Measurements from ENCODE around the gene KCNH2.

Gene KCNH2

DNA sequence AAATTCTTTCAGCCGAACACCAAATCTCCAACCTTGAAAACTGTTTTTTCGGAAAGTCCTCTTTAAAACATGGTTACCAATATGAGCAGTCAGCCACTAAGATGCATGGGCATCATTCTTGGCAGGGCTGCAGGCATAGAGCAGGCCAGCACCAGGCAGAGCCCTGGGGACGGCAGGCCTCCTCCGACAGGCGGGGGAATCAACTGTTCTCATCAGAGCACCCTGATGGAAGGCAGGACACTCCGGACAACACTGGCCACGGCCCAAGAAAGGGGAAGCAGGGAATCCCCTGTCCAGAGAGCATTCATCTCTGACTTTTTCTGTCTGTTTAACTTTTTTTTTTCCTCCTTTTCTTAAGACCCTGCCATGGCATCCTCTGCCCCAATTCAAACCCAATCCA lies 11.3 kb upstream of the KCNH2 start:
- no peak overlapping the region for H3K27ac ChIP-seq
- TF ChIP-seq, protein P1, sequence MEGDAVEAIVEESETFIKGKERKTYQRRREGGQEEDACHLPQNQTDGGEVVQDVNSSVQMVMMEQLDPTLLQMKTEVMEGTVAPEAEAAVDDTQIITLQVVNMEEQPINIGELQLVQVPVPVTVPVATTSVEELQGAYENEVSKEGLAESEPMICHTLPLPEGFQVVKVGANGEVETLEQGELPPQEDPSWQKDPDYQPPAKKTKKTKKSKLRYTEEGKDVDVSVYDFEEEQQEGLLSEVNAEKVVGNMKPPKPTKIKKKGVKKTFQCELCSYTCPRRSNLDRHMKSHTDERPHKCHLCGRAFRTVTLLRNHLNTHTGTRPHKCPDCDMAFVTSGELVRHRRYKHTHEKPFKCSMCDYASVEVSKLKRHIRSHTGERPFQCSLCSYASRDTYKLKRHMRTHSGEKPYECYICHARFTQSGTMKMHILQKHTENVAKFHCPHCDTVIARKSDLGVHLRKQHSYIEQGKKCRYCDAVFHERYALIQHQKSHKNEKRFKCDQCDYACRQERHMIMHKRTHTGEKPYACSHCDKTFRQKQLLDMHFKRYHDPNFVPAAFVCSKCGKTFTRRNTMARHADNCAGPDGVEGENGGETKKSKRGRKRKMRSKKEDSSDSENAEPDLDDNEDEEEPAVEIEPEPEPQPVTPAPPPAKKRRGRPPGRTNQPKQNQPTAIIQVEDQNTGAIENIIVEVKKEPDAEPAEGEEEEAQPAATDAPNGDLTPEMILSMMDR (IDR thresholded peaks at IDR 0.05): no peak
- no peak for TF ChIP-seq ZFX (IDR thresholded peaks at IDR 0.05; ENCODE audit: borderline replicate concordance)

DNA sequence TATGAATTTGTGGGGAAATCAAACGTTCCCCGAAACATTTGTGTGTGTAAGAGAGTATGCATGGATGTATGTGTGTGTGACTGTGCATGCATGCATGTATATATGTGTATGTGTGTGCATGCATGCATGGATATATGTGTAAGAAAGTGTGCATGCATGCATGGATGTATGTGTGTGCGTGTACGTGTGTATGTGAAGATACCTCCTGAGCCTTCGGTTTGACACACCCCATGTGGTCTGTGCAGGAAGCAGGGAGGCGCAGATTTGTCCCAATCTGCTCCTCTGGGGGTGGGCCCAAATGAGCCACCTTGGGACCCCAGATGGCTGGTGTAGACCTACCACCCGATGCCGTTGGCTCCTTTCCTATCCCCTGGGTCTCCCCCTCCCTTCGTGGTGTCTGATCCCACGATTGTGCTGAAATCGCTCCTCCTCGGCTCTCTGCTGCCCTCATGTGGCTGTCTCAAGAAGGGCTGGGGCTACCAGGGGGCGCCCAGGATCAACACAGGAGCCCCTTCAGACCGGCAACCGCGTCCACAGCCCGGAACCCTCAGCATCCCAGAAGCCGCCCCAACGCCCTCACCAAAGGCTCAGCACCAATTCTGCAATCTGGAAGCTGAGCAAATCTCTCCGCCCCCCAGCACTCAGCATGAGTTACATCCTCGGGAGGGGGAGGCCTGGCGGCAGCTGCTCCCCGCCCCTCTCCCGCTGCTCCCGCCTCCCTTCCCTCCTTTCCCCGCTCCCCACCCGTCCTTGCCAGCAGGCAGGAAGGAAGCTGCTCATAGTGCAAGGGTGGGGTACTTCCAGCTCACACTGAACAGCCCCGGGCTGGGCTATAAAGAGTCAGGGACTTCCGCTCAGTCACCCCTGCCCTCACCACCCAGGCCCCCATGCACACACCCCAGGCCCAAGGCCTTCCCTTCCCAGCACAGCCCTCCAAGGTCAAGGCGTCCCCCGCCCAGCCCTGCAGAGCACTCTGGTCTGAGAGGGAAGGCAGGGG lies 10.4 kb upstream of the KCNH2 start:
- TF ChIP-seq, protein P1 (IDR thresholded peaks at IDR 0.05): peak; percentile 96
- TF ChIP-seq ZFX (IDR thresholded peaks at IDR 0.05; ENCODE audit: borderline replicate concordance): no peak

DNA sequence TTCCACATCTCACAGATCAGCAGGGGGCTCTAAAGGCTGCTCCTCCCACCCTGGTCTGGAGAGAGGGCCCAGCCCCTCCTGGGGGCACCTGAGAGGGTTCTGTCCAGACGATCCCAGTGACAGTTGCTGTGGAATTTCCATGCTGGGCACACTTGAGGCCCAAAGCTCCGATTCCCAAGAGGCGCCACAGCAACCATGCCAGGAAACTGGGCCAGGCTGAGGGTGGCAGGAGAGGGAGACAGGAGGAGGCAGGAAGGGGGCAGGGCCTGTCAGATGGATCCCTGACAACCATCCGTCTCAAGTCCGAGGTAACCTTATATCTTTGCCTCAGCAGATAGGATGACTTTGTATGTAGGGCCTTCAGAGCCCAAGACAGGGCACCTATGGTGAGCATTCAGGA lies 8.4 kb upstream of the KCNH2 start:
- no peak for TF ChIP-seq ZFX (IDR thresholded peaks at IDR 0.05; ENCODE audit: borderline replicate concordance)
- TF ChIP-seq, protein P1 (IDR thresholded peaks at IDR 0.05): no peak
- H3K27ac ChIP-seq: no peak overlapping the region

More for the DNA sequence above, 10.4 kb upstream of the KCNH2 start:
- no peak overlapping the region for H3K27ac ChIP-seq

DNA sequence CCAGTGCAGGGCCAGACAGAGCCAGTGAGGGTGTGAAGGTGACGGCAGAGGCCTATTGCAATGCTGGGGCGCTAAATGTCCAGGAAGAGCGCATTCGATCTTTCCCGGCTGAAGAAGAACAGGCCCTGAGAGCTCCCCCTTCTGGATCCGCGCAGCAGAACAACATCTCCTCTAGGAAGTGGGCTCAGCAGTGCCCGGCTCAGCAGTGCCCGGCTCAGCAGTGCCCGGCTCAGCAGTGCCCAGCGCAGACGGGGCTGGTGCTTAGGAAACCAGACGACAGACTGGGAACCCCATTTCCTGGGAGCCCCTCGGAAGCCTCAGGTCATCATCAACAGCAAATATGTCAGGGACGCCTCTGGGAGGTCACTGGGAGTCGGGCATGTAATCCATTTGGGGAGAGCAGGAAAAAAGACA lies 8.0 kb upstream of the KCNH2 start:
- TF ChIP-seq, protein P1 (IDR thresholded peaks at IDR 0.05): peak; percentile 97
- TF ChIP-seq ZFX (IDR thresholded peaks at IDR 0.05; ENCODE audit: borderline replicate concordance): no peak
- no peak overlapping the region for H3K27ac ChIP-seq

DNA sequence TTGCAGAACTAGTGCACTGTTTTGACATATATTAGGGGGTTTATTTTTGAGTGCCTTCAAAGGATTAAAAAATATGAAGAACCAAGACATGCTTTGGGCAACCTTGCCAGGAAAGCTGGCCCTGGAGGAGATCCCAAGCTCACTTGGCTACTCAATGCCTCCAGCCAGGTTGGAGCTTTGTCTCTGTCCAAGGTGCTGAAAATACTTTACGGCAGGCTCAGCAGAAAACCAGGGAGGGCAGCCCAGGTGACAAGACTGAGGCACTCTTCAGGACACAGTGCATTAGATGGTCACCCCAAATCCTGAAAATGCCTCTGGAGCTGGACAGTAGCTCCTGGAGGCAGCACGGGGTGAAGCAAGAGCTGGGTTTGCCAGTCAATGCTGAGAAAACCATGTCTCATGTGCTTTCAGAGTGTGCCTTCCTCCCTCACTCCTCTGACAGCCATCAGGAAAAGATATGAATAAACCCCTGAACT lies 5.8 kb upstream of the KCNH2 start:
- TF ChIP-seq, protein P1 (IDR thresholded peaks at IDR 0.05): no peak
- no peak for TF ChIP-seq ZFX (IDR thresholded peaks at IDR 0.05; ENCODE audit: borderline replicate concordance)

DNA sequence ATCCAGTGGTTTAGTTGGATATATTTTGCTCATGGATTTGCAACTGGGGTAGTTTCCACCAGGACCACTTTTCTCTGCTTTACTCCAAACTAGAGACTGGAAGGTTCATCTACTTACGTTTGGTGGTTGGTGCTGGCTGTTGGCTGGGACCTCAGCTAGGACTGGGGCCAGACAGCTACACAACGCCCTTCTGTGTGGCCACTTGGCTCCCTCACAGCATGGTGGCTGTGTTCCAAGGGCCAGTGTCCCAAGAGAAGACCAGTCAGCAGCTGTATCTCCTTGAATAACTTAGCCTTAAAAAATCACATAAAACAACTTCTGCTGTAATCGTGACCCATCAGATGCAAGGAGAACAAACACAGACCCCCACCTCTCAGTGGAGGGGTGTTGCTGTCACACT lies 4.2 kb upstream of the KCNH2 start:
- no peak overlapping the region for H3K27ac ChIP-seq

More for the DNA sequence above, 5.8 kb upstream of the KCNH2 start:
- H3K27ac ChIP-seq: no peak overlapping the region

More for the DNA sequence above, 4.2 kb upstream of the KCNH2 start:
- TF ChIP-seq, protein P1 (IDR thresholded peaks at IDR 0.05): no peak
- TF ChIP-seq ZFX (IDR thresholded peaks at IDR 0.05; ENCODE audit: borderline replicate concordance): no peak
